Upper lobe of right lung (tissue), 1 donor: ENCODE data around the gene NPW. TPM values are rescaled to one million over a fixed set of nuclear protein-coding genes. Genes with fewer than 3 reads are reported as not detected.

Source experiments
- ATAC-seq: fragments of 200-7000 bp; cut with Tn5 transposase; one replicate; pipeline ENCODE4 v1.9.1; 2020; ENCODE audit warnings: mild to moderate bottlenecking, moderate library complexity
- DNase-seq: peaks from one replicate; pipeline ENCODE4 v3.0.0-alpha.2; 2020
- H3K27ac ChIP-seq: fragments of 200-600 bp; one replicate; pipeline ENCODE4 v1.8.0; 2022
- H3K27me3 ChIP-seq: fragments of 200-600 bp; one replicate; pipeline ENCODE4 v1.8.0; 2022; ENCODE audit warnings: mild to moderate bottlenecking
- H3K36me3 ChIP-seq: fragments of 200-600 bp; one replicate; pipeline ENCODE4 v1.8.0; 2022
- H3K4me1 ChIP-seq: fragments of 200-600 bp; one replicate; pipeline ENCODE4 v1.8.0; 2022
- H3K4me3 ChIP-seq: fragments of 200-600 bp; one replicate; pipeline ENCODE4 v1.8.0; 2022; ENCODE audit warnings: mild to moderate bottlenecking
- H3K9me3 ChIP-seq: fragments of 200-600 bp; one replicate; pipeline ENCODE4 v1.8.0; 2022
- CTCF ChIP-seq: fragments of 200-600 bp; IDR thresholded peaks from one replicate; pipeline ENCODE4 v1.8.0; 2022; ENCODE audit warnings: antibody characterized with exemption
- intact Hi-C: fragments of 100-400 bp; cut with DNase I; formaldehyde crosslinking; loops from one replicate; pipeline ENCODE4 v1.11.0; 2022
- total RNA-seq: library from RNA; stranded (reverse); fragmentation: NEBNext Ultra II Directional; extraction: Animal tissue kit (Norgen Biotek cat#: 25700); gene quantifications from one replicate; pipeline ENCODE4 v1.2.1, GENCODE V29; 2021
- donor health status: DM: no; HTN: yes; CAD: no; lungs with severe emphysema.

NPW gene
- total RNA-seq, 1 donor from 2014 or later: not detected

- ATAC-seq (no peak), DNase-seq (no peak)
- peaks cover 25% of the 10 kb centered on the region for H3K27me3 ChIP-seq
- H3K36me3 ChIP-seq: peaks cover 45% of the 10 kb centered on the region
- no peak for TF ChIP-seq CTCF
- peaks cover 16% of the 10 kb centered on the region for H3K4me1 ChIP-seq
- no peak overlapping the region for H3K27ac ChIP-seq
- H3K4me3 ChIP-seq: no peak overlapping the region
- H3K9me3 ChIP-seq: no peaks in the 10 kb centered on the region
- intact Hi-C loops: no loop called here
Observed at GRCh38 chr16:1975432-1976215, 44.0 kb upstream of the NPW start.

- Histone ChIP-seq H3K4me1 (peaks cover 13% of the 10 kb centered on the region), H3K27me3 (peaks cover 31% of the 10 kb centered on the region), H3K9me3 (no peaks in the 10 kb centered on the region), H3K4me3 (no peak overlapping the region), H3K36me3 (peaks cover 45% of the 10 kb centered on the region), H3K27ac (no peak overlapping the region)
- ATAC-seq (no peak), DNase-seq (no peak)
- intact Hi-C loops: no loop called here
- no peak for TF ChIP-seq CTCF
Observed at GRCh38 chr16:1976216-1976520, 43.4 kb upstream of the NPW start.

DNA sequence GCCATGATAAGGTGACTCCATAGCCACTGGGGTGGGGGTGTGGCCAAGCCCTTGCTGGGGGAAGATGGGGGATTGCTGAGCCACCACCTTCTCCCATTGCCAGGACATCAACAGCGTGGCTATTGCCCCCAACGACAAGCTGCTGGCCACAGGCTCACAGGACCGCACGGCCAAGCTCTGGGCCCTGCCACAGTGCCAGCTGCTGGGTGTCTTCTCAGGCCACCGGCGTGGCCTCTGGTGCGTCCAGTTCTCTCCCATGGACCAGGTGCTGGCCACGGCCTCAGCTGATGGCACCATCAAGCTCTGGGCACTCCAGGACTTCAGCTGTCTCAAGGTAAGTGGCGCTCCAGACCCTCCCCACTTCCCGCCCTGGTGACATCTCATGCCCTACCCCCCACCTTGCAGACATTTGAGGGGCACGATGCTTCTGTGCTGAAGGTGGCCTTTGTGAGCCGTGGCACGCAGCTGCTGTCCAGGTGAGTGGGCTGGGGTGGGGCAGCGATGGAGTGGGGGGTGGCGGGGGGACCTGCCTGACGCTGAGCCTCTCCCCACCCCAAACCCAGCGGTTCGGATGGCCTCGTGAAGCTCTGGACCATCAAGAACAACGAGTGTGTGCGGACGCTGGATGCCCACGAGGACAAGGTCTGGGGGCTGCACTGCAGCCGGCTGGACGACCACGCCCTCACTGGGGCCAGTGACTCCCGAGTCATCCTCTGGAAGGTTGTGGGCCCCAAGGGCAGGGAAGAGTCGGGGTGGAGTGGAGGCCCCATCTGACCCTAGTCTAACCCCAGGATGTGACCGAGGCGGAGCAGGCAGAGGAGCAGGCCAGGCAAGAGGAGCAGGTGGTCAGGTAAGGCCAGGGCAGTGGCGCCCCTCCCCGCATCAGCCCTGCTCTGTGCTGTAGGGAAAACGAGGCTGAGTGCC, 42.4 kb upstream of the NPW start:
- peaks cover 11% of the 10 kb centered on the region for H3K4me1 ChIP-seq
- TF ChIP-seq CTCF: no peak
- ATAC-seq: no peak
- intact Hi-C loops: no loop called here
- DNase-seq: no peak
- no peaks in the 10 kb centered on the region for H3K9me3 ChIP-seq
- H3K4me3 ChIP-seq: no peak overlapping the region
- peaks cover 45% of the 10 kb centered on the region for H3K36me3 ChIP-seq
- H3K27ac ChIP-seq: no peak overlapping the region
- peaks cover 38% of the 10 kb centered on the region for H3K27me3 ChIP-seq

DNA sequence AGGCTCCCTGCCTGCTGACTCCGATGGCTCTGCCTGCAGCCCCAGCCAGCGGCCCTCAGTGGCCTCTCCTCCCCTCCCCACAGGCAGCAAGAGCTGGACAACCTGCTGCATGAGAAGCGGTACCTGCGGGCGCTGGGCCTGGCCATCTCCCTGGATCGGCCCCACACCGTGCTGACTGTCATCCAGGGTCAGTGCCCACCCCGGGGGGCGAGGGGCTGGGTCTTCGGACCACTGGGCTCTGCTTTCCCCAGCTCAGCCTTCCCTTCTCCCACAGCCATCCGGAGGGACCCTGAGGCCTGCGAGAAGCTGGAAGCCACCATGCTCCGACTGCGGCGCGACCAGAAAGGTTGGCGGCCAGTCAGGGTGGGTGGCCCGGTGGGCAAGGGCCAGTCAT, 41.7 kb upstream of the NPW start:
- ATAC-seq: no peak
- intact Hi-C loops: no loop called here
- Histone ChIP-seq H3K36me3 (peaks cover 45% of the 10 kb centered on the region), H3K27ac (no peak overlapping the region), H3K27me3 (peaks cover 42% of the 10 kb centered on the region), H3K4me1 (peaks cover 5% of the 10 kb centered on the region), H3K4me3 (no peak overlapping the region), H3K9me3 (no peaks in the 10 kb centered on the region)
- TF ChIP-seq CTCF: no peak
- no peak for DNase-seq

DNA sequence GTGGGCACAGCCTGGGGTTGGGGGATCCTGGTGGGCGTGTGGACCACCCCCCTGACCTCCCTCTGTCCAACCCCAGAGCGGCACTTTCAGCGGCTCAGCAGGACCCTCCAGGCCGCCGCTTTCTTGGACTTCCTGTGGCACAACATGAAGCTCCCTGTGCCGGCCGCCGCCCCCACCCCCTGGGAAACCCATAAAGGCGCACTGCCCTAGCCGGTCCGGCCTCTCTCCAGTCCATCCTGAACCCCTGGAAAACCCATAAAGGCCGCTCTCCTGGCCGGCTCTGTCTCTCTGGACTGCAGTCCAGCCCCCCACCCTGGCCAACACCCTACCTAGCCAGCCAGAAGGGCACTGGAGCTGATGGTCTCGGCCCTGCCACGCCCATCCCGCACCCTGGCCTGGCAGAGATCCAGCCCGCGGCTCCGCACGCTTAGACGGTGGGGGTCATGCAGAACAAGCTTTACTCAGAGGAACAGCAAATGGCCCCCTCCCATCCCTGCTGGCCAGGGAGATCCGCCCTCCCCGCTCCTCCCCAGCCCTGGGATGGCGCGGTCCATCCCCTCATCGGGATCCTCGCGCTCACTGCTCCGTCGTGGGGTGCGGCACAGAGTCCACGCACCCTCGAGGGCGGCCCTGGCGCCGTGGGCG, 41.0 kb upstream of the NPW start:
- ATAC-seq: no peak
- DNase-seq: no peak
- Histone ChIP-seq H3K9me3 (no peaks in the 10 kb centered on the region), H3K4me1 (peaks cover 7% of the 10 kb centered on the region), H3K36me3 (peaks cover 45% of the 10 kb centered on the region), H3K27me3 (peaks cover 42% of the 10 kb centered on the region), H3K4me3 (peak overlapping the region; percentile 39), H3K27ac (peak overlapping the region; percentile 65)
- intact Hi-C loops: no loop called here
- no peak for TF ChIP-seq CTCF
